Stimulated activated CD8-positive, alpha-beta memory T cell treated with anti-CD3 and anti-CD28 coated beads, Interleukin-12 subunit alpha, Interleukin-12 subunit beta, amount 100 ng/mL, for 1 hour (primary cell): Measurements from ENCODE around the gene ACACB.

Experiments
- DNase-seq: peaks from one replicate; pipeline ENCODE4 v3.0.0-alpha.2; 2020; ENCODE audit warnings: low read depth

Gene ACACB

DNA sequence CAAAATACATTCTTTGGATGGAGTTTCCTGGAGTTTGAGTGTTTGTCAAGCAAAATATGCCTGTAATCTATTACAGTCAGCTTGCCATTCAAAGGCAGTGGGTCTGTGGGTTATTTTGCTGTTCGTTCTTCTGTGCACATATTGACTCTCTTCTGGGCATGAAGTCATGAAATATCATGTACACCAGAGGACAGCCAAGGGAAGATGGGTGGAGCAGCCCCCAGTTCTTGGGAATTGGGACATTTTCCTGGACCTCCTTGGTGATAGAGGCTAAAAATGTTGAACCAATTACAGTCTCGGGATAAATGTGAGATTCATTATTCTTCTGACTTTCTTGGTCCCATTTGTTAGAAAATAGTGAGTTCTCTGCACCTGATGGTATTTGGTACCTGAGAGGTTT is 103.6 kb downstream of the ACACB start:
- no peak for DNase-seq

DNA sequence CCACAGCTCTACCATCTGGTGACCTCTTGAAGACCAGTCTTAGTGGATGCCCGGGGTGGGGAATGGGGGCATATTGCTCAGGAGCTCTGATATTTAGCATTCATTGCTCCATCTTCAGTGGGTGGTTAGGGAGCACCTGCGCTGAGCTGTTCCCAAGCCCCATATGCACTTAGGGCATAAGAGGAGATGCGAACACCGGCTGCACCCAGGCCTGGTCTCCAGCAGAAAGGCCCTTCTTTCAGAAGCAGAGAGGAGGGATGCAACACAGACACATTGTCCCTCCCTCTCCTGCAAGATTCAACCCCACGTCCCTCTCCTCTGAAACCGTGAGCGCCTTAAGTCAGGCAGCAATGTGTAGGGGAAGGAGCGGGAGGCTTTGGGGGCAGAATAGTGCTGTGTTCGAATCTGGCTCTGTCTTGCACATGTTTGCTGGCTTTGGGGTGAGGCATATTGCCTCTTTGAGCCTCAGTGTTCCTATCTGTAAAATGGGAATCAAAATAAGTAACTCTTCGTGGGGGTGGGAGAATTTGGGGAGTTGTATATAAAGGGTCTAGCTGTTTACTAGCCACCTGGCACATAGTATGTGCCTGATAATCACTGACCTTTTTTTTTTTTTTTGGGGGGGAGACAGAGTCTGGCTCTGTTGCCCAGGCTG is 105.0 kb downstream of the ACACB start:
- no peak for DNase-seq

DNA sequence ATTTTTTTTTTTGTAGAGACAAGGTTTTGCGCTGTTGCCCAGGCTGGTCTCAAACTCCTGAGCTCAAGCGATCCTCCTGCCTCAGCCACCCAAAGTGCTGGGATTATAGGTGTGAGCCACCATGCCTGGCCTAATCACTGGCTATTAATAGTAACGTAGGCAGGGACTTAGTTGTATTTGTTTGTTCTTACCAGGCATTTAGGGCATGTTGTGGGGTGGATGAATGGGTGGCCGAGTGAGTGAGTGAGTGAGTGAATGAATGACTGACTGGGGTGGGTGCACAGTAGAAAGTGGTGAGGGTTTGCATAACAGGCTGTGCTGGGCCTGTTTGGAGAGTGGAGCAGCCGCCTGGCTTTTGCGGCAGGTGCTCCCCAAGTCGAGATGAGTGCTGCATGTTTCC is 105.7 kb downstream of the ACACB start:
- DNase-seq = no peak

DNA sequence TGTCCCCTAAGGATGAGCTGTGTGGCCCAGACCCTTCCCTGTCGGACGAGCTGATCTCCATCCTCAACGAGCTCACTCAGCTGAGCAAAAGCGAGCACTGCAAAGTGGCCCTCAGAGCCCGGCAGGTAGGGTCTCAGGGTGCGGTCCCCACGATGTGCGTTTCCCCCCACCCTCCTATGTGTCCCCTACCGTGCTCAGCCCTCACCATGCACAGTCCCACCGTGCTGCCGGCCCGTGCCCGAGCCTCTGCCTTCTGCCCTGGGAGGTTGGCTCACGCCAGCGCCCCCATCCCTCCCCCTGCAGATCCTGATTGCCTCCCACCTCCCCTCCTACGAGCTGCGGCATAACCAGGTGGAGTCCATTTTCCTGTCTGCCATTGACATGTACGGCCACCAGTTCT is 106.1 kb downstream of the ACACB start:
- DNase-seq = no peak

DNA sequence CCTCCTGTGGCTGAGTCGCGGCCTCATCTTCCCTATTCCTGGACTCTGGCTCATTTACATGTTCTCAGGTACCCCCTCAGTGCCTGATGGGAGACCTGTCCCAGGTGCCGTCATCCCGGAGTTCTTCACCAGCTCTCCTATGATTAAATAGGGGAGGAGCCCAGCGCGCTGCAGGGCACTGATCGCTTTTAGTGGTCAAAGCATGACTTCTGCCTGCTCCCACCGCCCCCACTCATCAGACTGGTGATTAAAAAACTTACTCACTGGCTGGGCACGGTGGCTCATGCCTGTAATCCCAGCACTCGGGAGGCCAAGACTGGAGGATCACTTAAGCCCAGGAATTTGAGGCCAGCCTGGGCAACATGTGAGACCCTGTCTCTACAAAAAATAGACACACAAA is 106.8 kb downstream of the ACACB start:
- no peak for DNase-seq

DNA sequence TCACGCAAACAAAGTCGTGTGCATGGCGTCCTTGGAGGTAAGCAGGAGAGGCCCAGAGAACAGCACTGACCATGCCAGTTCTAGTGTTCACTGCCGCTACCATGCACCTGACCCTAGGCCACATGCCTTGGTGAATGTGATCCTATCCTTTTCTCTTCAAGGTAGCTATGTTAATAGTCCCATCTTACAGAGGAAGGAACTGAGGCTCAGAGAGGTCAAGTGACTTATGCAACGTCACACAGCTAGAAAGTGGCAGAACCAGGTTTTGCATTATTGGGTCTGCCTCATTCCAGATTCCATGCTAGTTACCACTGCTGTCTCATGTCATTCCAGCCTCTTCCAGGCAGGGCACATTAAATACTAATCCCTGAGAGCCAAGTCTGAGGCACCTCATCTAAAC is 107.5 kb downstream of the ACACB start:
- DNase-seq = no peak

DNA sequence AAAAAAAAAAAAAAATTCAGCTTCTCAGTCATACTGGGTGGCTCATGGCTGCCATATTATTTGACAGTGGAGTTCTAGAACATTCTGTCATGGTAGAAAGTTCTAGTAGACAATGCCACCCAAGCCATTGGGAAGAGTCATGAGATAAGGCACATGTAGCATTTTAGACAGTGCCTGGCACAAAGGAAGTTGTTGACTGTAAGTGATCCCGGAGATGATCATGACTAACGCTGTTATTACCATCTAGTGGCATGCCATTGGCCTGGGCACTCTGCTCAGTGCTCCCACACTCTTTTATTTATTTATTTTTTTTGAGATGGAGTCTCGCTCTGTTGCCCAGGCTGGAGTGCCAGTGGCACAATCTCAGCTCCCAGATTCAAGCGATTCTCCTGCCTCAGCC is 112.3 kb downstream of the ACACB start:
- no peak for DNase-seq

DNA sequence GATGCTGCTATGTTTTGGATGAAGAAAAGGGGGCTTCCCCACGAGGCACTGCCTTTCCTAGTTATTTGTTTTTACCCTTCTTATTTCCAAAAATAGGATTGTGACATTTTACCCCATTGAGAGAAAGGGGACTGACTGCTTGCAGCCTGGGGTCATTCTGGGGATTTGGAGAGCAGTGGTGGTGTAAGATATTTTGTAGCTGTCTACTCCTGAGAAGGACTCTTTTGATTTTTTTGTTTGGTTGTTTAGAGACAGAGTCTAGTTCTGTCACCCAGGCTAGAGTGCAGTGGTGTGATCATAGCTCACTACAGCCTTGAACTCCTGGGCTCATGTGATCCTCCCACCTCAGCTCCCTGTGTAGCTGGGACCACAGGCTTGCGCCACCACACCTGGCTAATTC is 113.8 kb downstream of the ACACB start:
- DNase-seq = no peak

DNA sequence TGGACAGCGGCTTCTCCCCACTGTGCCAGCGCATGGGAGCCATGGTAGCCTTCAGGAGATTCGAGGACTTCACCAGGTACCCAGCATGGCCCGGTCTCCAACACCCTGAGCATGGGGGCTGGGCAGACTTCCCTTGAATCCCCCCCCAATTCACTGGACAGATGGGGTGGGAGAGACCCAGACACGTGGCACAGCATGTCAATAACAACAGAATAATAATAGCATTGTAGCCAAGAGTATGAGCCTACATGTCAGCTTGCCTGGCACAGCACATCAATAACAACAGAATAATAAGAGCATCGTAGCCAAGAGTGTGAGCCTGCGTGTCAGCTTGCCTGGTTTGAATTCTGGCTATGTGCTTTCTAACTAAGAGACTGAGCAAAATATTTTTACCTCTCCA is 116.3 kb downstream of the ACACB start:
- DNase-seq = no peak

DNA sequence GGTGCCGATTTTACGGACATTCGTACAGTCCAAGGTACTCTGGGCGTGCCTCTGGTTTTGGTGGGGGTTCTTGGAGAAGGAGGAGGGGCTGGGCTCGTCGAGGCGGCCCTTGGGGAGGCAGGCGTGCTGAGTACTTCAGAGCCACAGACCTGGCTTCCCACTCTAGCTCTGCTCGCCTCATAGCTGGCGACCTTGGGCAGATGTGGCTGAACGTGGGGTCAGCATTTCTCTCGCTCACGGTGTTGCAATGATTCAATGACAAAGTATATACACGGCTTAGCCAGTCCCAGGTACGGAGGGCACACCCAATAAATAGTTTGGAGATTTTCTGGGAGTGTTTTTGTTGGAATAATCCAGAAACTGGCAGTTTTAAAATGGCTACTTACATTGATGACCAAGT is 117.6 kb downstream of the ACACB start:
- DNase-seq = no peak

DNA sequence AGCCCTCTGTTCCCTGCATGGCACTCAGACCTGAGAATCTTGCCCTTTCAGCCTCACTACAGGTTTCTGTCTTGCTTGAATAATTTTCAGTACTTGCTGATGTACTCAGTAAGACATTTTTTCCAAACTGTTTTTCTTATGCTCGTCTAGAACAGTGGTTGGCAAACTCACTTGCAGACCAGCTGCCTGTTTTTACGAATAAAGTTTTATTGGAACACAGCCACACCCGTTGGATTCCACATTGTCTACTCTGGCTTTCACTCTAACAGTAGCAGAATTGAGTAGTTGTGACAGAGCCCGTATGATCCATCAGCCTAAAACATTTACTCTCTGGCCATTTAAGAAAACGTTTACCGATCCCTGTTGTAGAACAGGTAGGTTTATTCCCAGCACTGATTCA is 119.9 kb downstream of the ACACB start:
- no peak for DNase-seq

DNA sequence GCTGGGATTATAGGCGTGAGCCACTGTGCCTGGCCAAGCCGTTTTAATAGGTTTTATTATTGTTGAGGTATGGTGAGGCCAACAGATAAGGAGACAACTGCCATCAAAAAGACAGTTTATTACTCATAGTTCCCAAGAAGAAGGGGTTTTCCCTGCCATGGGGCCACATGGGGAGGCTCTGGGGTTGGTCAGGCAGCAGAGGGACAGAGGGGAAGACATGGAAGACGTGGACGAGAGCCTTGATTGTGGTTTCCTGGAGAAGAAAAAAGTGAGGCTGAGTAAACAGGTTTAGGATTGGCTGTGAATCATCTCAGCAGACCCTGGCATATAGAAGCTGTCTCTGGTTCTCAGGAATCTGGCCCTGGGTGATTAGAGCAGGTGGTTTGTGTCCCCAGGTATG is 122.8 kb downstream of the ACACB start:
- no peak for DNase-seq

DNA sequence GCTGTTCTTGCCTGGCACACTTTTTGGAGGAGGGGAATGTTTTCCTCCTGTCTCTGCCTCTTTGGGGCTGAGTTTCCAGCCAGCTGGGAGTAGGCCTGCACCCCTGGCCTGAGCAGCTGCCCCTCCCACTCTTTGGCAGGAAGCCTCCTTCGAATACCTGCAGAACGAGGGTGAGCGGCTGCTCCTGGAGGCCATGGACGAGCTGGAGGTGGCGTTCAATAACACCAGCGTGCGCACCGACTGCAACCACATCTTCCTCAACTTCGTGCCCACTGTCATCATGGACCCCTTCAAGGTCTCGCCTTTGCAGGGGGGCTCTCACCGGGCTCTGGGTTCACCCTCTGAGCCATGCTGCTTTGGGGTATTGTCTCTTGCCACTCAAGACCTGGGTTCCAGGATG is 123.3 kb downstream of the ACACB start:
- no peak for DNase-seq

DNA sequence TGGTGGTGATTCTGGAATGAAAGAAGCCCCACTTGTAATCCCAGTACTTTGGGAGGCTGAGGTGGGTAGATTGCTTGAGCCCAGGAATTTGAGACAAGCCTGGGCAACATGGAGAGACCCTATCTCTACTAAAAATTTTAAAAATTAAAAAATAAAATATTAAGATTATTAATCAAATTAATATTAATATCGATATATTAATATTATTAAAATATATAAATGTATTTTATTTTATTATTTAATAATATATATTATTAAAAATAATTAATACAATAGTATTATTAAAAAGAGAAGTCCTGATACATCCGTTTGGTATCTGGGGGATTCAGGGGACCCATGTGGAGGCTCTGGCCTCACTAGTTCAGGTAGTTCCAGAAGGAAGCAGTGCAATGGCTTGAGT is 124.0 kb downstream of the ACACB start:
- DNase-seq = no peak

DNA sequence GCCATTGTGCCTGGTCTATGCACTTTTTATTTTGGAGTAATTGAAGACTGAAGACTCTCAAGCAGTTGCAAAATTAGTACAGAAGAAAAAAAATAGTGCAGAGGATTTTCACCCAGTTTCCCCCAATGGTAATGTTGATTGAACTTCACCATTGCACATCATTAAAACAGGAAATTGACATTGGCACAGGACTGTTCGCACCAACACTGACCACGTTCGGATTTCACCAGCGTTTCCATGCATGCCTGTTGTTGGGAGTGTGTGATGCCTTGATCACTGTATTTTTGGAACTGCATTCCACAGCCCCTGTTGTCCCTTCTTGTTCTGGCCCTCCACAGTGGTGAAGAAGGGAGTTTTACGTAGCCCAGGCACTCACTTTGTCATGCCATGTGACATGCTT is 125.5 kb downstream of the ACACB start:
- no peak for DNase-seq

DNA sequence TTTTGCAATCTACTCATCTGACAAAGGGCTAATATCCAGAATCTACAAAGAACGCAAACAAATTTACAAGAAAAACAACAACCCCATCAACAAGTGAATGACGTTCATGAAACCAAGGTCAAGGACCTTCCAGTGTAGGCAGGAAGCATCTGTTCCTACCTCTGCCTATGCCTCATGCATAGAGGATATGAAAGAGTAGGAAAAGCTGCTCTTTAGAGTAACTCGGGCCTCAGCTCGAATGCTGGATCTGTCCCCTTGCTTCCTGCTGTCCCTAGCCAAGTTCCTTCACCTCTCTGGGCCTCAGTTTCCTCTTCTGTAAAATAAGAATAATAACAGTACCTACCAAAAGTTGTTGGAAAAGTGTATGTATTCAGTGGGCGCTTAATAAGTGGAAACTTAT is 127.7 kb downstream of the ACACB start:
- no peak for DNase-seq

DNA sequence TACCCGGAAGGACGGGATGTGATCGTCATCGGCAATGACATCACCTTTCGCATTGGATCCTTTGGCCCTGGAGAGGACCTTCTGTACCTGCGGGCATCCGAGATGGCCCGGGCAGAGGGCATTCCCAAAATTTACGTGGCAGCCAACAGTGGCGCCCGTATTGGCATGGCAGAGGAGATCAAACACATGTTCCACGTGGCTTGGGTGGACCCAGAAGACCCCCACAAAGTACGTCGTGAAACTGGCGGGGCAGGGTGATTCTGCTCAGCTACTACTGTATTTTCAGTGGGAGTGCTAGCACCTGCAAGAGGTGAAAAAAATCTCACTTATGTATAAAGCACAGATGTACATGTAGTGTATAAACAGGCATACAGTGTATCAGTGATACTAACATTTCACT is 129.8 kb downstream of the ACACB start:
- no peak for DNase-seq

DNA sequence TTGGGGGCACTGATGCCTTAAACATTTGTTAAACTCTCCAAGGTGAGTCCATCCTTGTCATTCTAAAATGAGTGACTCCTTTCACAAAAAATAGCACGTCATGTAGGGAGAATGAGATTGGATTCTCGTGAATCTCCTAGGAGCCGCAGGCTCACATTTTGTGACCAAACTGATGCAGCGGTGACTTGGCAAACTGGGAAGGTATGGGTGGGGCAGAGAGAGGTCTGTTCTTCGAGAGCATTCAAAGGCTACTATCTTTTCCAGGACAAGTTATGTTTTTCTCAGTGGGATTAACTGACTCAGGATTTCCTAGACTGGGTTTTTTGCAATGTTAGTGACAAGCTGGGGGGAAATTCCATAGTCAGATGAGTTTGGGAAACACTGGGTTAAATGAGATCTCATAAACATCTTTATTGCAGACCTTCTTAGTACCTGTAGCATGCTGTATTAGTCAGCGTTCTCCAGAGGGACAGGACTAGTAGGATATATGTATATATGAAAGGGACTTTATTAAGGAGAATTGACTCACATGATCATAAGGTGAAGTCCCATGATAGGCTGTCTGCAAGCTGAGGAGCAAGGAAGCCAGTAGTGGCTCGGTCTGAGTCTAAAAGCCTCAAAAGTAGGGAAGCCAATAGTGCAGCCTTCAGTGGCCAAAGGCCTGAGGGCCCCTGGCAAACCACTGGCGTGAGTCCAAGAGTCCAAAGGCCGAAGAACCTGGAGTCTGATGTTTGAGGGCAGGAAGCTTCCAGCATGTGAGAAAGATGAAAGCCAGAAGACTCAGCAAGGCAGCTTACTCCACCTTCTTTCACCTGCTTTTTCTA is 131.7 kb downstream of the ACACB start:
- DNase-seq = no peak

DNA sequence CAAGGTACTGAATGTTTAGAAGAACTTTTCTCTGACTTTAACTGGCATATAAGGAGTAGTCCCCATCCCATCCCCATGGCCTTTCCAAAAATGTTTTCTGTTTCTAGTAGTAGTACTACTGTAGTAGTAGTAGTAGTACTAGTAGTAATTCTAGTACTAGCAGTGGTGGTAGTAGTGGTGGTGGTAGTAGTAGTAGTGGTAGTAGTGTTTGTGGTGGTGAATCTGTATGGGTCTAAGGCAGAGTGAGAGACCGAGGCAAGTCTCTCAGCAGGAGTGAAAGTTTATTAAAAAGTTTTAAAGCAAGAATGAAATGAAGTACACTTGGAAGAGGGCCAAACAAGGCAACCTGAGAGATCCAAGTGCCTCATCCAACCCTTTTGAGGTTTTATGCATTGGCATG is 134.1 kb downstream of the ACACB start:
- DNase-seq = no peak

DNA sequence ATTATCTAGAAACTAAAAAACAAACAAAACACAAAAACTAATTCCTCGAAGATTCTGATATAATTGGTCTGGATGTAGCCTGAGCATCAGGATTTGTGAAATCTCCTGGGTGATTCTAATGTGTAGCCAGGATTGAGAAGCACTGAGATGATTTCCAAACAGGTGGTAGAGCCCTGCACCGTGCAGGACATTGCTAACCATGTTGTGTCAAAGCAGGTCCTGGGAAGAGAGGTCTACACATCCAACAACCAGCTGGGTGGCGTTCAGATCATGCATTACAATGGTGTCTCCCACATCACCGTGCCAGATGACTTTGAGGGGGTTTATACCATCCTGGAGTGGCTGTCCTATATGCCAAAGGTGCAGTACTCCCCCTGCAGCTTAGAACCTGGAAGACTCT is 136.4 kb downstream of the ACACB start:
- DNase-seq = no peak

DNA sequence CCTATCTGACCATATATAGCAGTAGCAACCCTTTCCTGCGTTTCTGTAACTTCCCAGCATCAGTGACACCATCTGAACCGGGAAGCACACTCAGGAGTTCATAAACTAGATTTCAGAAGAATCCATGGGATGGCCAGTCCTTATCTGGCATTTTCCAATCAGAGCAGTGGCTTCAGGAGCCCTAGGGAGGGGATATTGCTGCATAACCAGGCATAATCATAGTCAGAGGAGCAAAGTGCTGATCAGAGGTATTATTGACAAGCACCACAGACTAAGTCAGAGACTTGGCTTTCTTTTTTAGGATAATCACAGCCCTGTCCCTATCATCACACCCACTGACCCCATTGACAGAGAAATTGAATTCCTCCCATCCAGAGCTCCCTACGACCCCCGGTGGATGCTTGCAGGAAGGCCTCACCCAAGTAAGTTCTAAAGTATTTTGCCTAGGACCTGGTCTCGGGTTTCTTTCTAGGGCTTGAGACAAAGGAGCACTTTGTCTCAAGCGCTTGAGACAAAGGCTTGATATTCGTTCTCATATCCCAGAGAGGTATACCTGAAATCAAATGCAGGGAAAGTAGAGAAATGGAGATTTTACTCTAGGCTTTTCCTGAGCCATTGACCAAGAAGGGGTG is 137.6 kb downstream of the ACACB start:
- DNase-seq = no peak

DNA sequence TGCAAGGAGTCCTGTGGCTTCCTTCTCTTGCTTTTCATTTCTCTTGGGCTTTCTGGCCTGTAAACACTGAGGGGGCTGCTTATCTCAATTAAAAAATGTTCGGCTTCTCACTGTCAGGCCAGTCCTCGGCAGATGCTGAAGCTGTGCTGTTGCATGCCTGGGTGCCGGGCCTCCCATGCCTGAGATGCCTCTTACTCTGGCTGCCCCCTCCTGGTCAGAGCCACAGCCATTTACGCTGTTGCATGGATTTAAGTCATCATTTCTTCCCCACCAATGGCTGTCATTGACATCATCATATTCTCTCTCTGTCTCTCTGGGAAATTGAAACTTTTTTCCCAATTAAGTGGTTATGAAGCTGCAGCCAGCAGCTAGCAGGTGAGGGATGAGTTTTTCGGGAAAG is 139.0 kb downstream of the ACACB start:
- DNase-seq = no peak

DNA sequence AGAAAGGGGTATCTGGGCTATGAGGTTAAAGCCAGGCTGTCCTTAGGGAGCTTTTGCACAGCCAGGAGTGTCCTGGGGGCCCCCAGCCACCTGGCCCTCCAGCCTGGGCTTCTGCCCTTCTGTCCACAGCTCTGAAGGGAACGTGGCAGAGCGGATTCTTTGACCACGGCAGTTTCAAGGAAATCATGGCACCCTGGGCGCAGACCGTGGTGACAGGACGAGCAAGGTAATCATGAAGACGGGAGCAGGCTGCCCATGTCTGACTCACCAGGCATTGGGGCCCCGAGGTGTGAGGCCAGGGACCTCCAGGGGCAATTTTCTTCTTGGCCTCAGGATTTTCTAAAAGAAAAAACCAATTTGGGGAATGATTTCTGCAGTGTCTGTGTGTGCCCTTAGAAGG is 139.6 kb downstream of the ACACB start:
- DNase-seq = no peak

DNA sequence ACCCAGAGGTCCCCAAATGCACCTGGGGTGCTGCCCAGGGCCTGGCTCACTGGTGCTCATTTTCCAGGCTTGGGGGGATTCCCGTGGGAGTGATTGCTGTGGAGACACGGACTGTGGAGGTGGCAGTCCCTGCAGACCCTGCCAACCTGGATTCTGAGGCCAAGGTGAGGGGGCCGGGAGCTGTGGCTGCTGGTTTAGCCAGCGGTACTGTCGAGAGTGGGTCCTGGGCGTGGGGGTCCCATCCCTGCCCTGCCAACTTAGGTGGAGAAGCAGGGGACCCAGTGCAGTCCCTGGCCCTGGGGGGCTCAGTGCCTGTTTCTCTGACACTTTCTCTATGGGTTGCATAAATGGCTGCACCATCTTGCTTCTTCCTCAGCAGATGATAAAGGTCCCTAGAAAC is 141.8 kb downstream of the ACACB start:
- no peak for DNase-seq
